Caco-2 (cell line): ENCODE results near the gene IL10RB. TPM values are rescaled to one million over a fixed set of nuclear protein-coding genes. Genes with fewer than 3 reads are reported as not detected.
A peak's percentile ranks its signal among the peaks of the same experiment; 100 is the strongest.

Experiments
- BruUV-seq: library from RNA; stranded (reverse); fragments of 400-500 nt; replicated peaks from 2 replicates; lab custom pipeline; 2021; lab: Mats Ljungman, UMichigan
- CTCF ChIA-PET: fragments of 300-600 bp; sonication (Branson Sonifier 250); formaldehyde crosslinking; loops from one replicate; lab custom pipeline; 2022; ENCODE audit warnings: antibody characterized with exemption; lab: Charles Lee
- POLR2A ChIA-PET: fragments of 300-600 bp; sonication (Branson Sonifier 250); formaldehyde crosslinking; loops from one replicate; lab custom pipeline; 2022; ENCODE audit warnings: antibody characterized with exemption; lab: Charles Lee
- DNase-seq, 2 experiments: peaks; one replicate each; pipeline versions ENCODE4 v3.0.0 to v3.0.0-alpha.2; 2020 to 2022
- H3K27me3 ChIP-seq: replicated peaks from 2 replicates; pipeline ENCODE4 v1.6.0; 2011; ENCODE audit warnings: low read length; ENCODE audit not compliant: control insufficient read depth, insufficient read depth
- H3K36me3 ChIP-seq: 2 replicates; pipeline ENCODE4 v1.5.1; 2011; ENCODE audit warnings: low read length; ENCODE audit not compliant: control insufficient read depth, insufficient read depth
- H3K4me1 ChIP-seq: fragments of 250-450 bp; sonication (Bioruptor Pico); 2 replicates; pipeline ENCODE4 v1.5.1; 2020; ENCODE audit warnings: mild to moderate bottlenecking
- H3K4me3 ChIP-seq: 2 replicates; pipeline ENCODE4 v1.5.1; 2011; ENCODE audit warnings: low read depth, mild to moderate bottlenecking, control low read depth, low read length
- H3K9me3 ChIP-seq: fragments of 250-450 bp; sonication (Bioruptor Pico); 2 replicates; pipeline ENCODE4 v1.5.1; 2020; ENCODE audit warnings: mild to moderate bottlenecking, moderate library complexity
- H3K27ac Mint-ChIP-seq: one replicate; pipeline ENCODE4 v1.8.0; 2022; ENCODE audit warnings: mixed read lengths; ENCODE audit not compliant: unreplicated experiment
- H3K27me3 Mint-ChIP-seq: one replicate; pipeline ENCODE4 v1.8.0; 2022; ENCODE audit warnings: mixed read lengths; ENCODE audit not compliant: insufficient read depth, unreplicated experiment
- H3K36me3 Mint-ChIP-seq: one replicate; pipeline ENCODE4 v1.8.0; 2022; ENCODE audit warnings: mild to moderate bottlenecking, mixed read lengths; ENCODE audit not compliant: insufficient read depth, unreplicated experiment
- H3K4me1 Mint-ChIP-seq: one replicate; pipeline ENCODE4 v1.8.0; 2022; ENCODE audit warnings: low read depth, mixed read lengths; ENCODE audit not compliant: unreplicated experiment
- H3K4me3 Mint-ChIP-seq: one replicate; pipeline ENCODE4 v1.8.0; 2022; ENCODE audit warnings: mild to moderate bottlenecking, moderate library complexity, mixed read lengths; ENCODE audit not compliant: unreplicated experiment
- H3K9me3 Mint-ChIP-seq: one replicate; pipeline ENCODE4 v1.8.0; 2022; ENCODE audit warnings: mixed read lengths; ENCODE audit not compliant: unreplicated experiment
- CTCF ChIP-seq, 2 experiments: fragments of 200-600 bp in 1 of 2; IDR thresholded peaks; 1 replicate in 1 of 2; 2 replicates in 1 of 2; pipeline versions ENCODE4 v1.5.1 to v1.8.0; 2011 to 2022; ENCODE audit warnings: antibody characterized with exemption in 1 of 2, control low read depth in 1 of 2, inconsistent platforms in 1 of 2, low read depth in 1 of 2, low read length in 1 of 2, mild to moderate bottlenecking in 1 of 2, moderate library complexity in 1 of 2; ENCODE audit not compliant: insufficient read depth in 1 of 2, severe bottlenecking in 1 of 2, unreplicated experiment in 1 of 2
- intact Hi-C: fragments of 100-400 bp; cut with micrococcal nuclease; formaldehyde crosslinking; loops from one replicate; pipeline ENCODE4 v1.10.0; 2022; ENCODE audit not compliant: unreplicated experiment
- total RNA-seq: library from RNA; stranded (reverse); gene quantifications from 2 replicates; pipeline ENCODE4 v1.2.3, GENCODE V29; 2022

Gene IL10RB
- total RNA-seq, 1 experiment from 2014 or later = 13.1 TPM

GRCh38 chr21:33229099-33229783, 36.9 kb upstream of the IL10RB start:
- peak overlapping the region; percentile 64 for H3K27ac Mint-ChIP-seq
- intact Hi-C loops = loop anchor here (1.0 kb wide), 1 partner anchor 36 kb away; no protein-coding TSS in a partner anchor
- TF ChIP-seq CTCF (IDR thresholded peaks at IDR 0.05; ENCODE audit: insufficient read depth in 1 of 2, low read depth in 1 of 2, low read length in 1 of 2, severe bottlenecking in 1 of 2, unreplicated experiment in 1 of 2) = no peak
- H3K9me3 Mint-ChIP-seq = peaks cover 10% of the 10 kb centered on the region
- ChIA-PET CTCF (interaction anchor here (0.7 to 0.8 kb wide), 2 partner anchors 26 to 397 kb away, joined by 3 read pairs; no protein-coding TSS in a partner anchor), POLR2A (interaction anchor here (1.5 kb wide), 1 partner anchor 96 kb away, joined by 5 read pairs; the partner anchor contains the start of gene IFNAR1)
- peak overlapping the region; percentile 87 for H3K4me3 Mint-ChIP-seq
- Histone ChIP-seq H3K4me3 (peak overlapping the region; percentile 36), H3K9me3 (no peaks in the 10 kb centered on the region), H3K27me3 (no peaks in the 10 kb centered on the region), H3K4me1 (peaks cover 54% of the 10 kb centered on the region), H3K36me3 (no peaks in the 10 kb centered on the region)
- DNase-seq = no peak
- peaks cover 29% of the 10 kb centered on the region for H3K36me3 Mint-ChIP-seq
- H3K4me1 Mint-ChIP-seq = peaks cover 50% of the 10 kb centered on the region
- BruUV-seq = no TSS peak
- no peaks in the 10 kb centered on the region for H3K27me3 Mint-ChIP-seq

DNA sequence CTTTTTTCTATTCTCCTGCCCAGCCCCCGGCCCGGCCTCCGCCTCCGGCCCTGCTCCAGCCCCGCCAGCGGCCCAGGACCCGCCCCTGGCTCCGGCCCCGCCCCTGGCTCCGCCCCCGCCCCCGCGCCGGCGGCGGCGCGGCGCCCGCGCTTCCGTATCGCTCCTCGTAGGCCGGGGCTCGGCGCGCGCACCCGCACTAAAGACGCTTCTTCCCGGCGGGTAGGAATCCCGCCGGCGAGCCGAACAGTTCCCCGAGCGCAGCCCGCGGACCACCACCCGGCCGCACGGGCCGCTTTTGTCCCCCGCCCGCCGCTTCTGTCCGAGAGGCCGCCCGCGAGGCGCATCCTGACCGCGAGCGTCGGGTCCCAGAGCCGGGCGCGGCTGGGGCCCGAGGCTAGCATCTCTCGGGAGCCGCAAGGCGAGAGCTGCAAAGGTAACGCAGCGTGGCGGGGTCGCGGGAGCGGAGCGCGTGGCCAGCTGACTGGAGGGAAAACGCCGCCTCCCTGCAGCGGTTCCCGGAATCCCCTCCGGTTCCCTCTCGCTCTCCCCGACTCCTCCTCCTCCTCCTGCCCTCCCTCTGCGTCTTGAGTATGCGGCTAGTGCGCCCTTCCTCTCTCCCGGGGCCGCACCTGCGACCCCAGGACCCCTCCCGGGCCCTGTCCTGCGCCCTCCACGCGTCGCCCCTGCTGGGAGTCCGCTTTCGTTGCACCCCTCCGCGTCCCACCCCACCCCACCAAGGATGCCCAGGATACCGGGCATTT, 36.2 kb upstream of the IL10RB start, which contains the start of gene IFNAR2:
TSS of gene IFNAR2 (plus strand) at position 155 of the 761 bp plus-strand sequence. CDS start 11,985 bp downstream, outside the sequence.
- no peaks in the 10 kb centered on the region for H3K27me3 Mint-ChIP-seq
- peaks cover 3% of the 10 kb centered on the region for H3K9me3 Mint-ChIP-seq
- H3K27ac Mint-ChIP-seq = peak within 1 kb of the TSS; percentile 64
- H3K36me3 Mint-ChIP-seq = peaks cover 34% of the 10 kb centered on the region
- TF ChIP-seq CTCF (IDR thresholded peaks at IDR 0.05; ENCODE audit: insufficient read depth in 1 of 2, low read depth in 1 of 2, low read length in 1 of 2, severe bottlenecking in 1 of 2, unreplicated experiment in 1 of 2) = no peak
- H3K4me3 Mint-ChIP-seq = peak within 1 kb of the TSS; percentile 87
- CTCF ChIA-PET = interaction anchor here (0.7 to 0.8 kb wide), 2 partner anchors 27 to 398 kb away, joined by 3 read pairs; no protein-coding TSS in a partner anchor
- H3K36me3 ChIP-seq = no peaks in the 10 kb centered on the region
- no peaks in the 10 kb centered on the region for H3K27me3 ChIP-seq
- intact Hi-C loops = loop anchor here (1.0 kb wide), 1 partner anchor 35 kb away; no protein-coding TSS in a partner anchor
- POLR2A ChIA-PET = interaction anchor here (1.1 to 1.5 kb wide), 2 partner anchors 36 to 95 kb away, joined by 5 read pairs; partner anchors contain the start of genes IFNAR1 and IL10RB
- no TSS peak for BruUV-seq
- peak within 1 kb of the TSS; percentile 93 for H3K4me3 ChIP-seq
- DNase-seq = peak; percentile 84
- peaks cover 55% of the 10 kb centered on the region for H3K4me1 Mint-ChIP-seq
- peaks cover 62% of the 10 kb centered on the region for H3K4me1 ChIP-seq
- H3K9me3 ChIP-seq = no peaks in the 10 kb centered on the region
